Sigmoid colon (tissue), 7 donors: ENCODE results near the gene DNER. TPM values are rescaled to one million over a fixed set of nuclear protein-coding genes. Genes with fewer than 3 reads are reported as not detected.

Experiments used
- DNase-seq: peaks from one replicate; pipeline ENCODE4 v3.0.0-alpha.2; 2019
- H3K27ac ChIP-seq, 4 donors: fragments of 200-600 bp; sonication (generic); one replicate each; pipeline ENCODE4 v1.5.1; 2016 to 2019; ENCODE audit warnings: mild to moderate bottlenecking in 1 of 4
- H3K27me3 ChIP-seq, 3 donors: fragments of 200-600 bp; sonication (generic); one replicate each; pipeline ENCODE4 v1.5.1; 2019; ENCODE audit warnings: mild to moderate bottlenecking in 1 of 3
- H3K36me3 ChIP-seq, 4 donors: fragments of 200-600 bp; sonication (generic); one replicate each; pipeline ENCODE4 v1.5.1; 2016 to 2019
- H3K4me1 ChIP-seq, 4 donors: fragments of 200-600 bp; sonication (generic); one replicate each; pipeline ENCODE4 v1.5.1; 2017 to 2019
- H3K4me3 ChIP-seq, 4 donors: fragments of 200-600 bp; sonication (generic); one replicate each; pipeline ENCODE4 v1.5.1; 2017 to 2019; ENCODE audit warnings: mild to moderate bottlenecking in 2 of 4, moderate library complexity in 1 of 4
- H3K9me3 ChIP-seq, 4 donors: fragments of 200-600 bp in 3 of 4; sonication (generic) in 3 of 4; one replicate each; pipeline versions ENCODE4 v1.5.1 to v1.6.1; 2013 to 2019
- EP300 ChIP-seq, 4 donors: sonication (generic); formaldehyde crosslinking; IDR thresholded peaks; one replicate each; pipeline ENCODE4 v1.6.1; 2017; ENCODE audit warnings: antibody characterized with exemption in 4 of 4
- POLR2A ChIP-seq, 2 donors: fragments of 450-650 bp; IDR thresholded peaks; one replicate each; pipeline ENCODE4 v1.6.1; 2016; ENCODE audit warnings: antibody characterized with exemption in 2 of 2, mild to moderate bottlenecking in 2 of 2, moderate library complexity in 2 of 2
- POLR2AphosphoS5 ChIP-seq, 4 donors: sonication (generic); formaldehyde crosslinking; IDR thresholded peaks; one replicate each; pipeline ENCODE4 v1.6.1; 2017; ENCODE audit warnings: antibody characterized with exemption in 4 of 4
- WGBS, 2 donors: extraction: QIAGEN DNeasy Blood & Tissue Kit; methylation state at CpG; one replicate each; pipeline ENCODE4 v1.1.7; 2013; 5-methylcytosine and 5-hydroxymethylcytosine counted together
- intact Hi-C: fragments of 100-400 bp; cut with DNase I; formaldehyde crosslinking; loops from one replicate; pipeline ENCODE4 v1.15.1; 2023
- polyA plus RNA-seq, 3 donors: library from polyadenylated mRNA; stranded (reverse); fragments of 200-250 nt; gene quantifications; one replicate each; pipeline ENCODE4 v1.2.3, GENCODE V29; 2013
- total RNA-seq, 4 donors: library from RNA; depleted of rRNA; stranded (reverse); fragments of >200 nt; gene quantifications; one replicate each; pipeline ENCODE4 v1.1.0, GENCODE V29; 2016
- TF ChIP-seq, protein P1 (sequence below), 4 experiments: fragments of 450-650 bp in 3 of 4; fragments of 200-600 bp in 1 of 4; IDR thresholded peaks; one replicate each; pipeline ENCODE4 v1.5.1; 2016 to 2019; ENCODE audit warnings: antibody characterized with exemption in 4 of 4, mild to moderate bottlenecking in 3 of 4, moderate library complexity in 2 of 4
- donor health status: healthy with polysubstance abuse.
- donor health status: Bipolar disorder and iron deficiency.
- donor health status: healthy.

The DNER gene
- total and polyA plus RNA-seq, 7 donors = 2.7 to 17.7 (median 9.9) TPM; not detected in 1

- H3K36me3 ChIP-seq = no peaks in the 10 kb centered on the region
- no peak for DNase-seq
- H3K4me3 ChIP-seq = no peak overlapping the region
- intact Hi-C loops = no loop called here
- no peak for TF ChIP-seq EP300 (IDR thresholded peaks at IDR 0.05)
- no peak for TF ChIP-seq POLR2AphosphoS5 (IDR thresholded peaks at IDR 0.05)
- TF ChIP-seq POLR2A (IDR thresholded peaks at IDR 0.05) = no peak
- TF ChIP-seq, protein P1, sequence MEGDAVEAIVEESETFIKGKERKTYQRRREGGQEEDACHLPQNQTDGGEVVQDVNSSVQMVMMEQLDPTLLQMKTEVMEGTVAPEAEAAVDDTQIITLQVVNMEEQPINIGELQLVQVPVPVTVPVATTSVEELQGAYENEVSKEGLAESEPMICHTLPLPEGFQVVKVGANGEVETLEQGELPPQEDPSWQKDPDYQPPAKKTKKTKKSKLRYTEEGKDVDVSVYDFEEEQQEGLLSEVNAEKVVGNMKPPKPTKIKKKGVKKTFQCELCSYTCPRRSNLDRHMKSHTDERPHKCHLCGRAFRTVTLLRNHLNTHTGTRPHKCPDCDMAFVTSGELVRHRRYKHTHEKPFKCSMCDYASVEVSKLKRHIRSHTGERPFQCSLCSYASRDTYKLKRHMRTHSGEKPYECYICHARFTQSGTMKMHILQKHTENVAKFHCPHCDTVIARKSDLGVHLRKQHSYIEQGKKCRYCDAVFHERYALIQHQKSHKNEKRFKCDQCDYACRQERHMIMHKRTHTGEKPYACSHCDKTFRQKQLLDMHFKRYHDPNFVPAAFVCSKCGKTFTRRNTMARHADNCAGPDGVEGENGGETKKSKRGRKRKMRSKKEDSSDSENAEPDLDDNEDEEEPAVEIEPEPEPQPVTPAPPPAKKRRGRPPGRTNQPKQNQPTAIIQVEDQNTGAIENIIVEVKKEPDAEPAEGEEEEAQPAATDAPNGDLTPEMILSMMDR (IDR thresholded peaks at IDR 0.05) = no peak
- no peak overlapping the region for H3K27ac ChIP-seq
- WGBS, 2 donors = 77 to 86% methylated on average over 6 of the region's 6 CpGs
- no peaks in the 10 kb centered on the region for H3K27me3 ChIP-seq
- H3K4me1 ChIP-seq = no peaks in the 10 kb centered on the region
- no peaks in the 10 kb centered on the region for H3K9me3 ChIP-seq
Observed at GRCh38 chr2:229733611-229734245, 19.4 kb upstream of the DNER start.

DNA sequence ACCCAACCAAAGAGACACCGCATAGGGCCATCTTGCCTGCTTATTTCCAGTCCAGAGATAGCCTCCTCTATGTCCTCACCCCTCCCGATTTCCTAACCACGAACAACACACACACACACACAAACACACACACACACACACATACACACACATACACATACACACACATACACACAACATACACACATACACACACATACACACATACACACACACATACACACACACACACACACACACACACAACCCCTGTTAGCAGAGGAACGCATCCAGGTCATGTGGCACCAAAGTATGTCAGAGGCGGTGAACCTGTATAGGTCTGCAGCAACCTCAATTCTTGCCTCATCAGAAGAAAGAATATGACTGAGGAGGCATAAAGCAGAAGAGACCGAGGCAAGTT is 18.5 kb upstream of the DNER start:
- no peak overlapping the region for H3K4me3 ChIP-seq
- no peak overlapping the region for H3K27ac ChIP-seq
- H3K4me1 ChIP-seq = no peaks in the 10 kb centered on the region
- DNase-seq = no peak
- no peaks in the 10 kb centered on the region for H3K27me3 ChIP-seq
- intact Hi-C loops = no loop called here
- no peaks in the 10 kb centered on the region for H3K36me3 ChIP-seq
- WGBS, 2 donors = 92 to 94% methylated on average over 6 of the region's 6 CpGs
- no peak for TF ChIP-seq POLR2AphosphoS5 (IDR thresholded peaks at IDR 0.05)
- no peaks in the 10 kb centered on the region for H3K9me3 ChIP-seq

DNA sequence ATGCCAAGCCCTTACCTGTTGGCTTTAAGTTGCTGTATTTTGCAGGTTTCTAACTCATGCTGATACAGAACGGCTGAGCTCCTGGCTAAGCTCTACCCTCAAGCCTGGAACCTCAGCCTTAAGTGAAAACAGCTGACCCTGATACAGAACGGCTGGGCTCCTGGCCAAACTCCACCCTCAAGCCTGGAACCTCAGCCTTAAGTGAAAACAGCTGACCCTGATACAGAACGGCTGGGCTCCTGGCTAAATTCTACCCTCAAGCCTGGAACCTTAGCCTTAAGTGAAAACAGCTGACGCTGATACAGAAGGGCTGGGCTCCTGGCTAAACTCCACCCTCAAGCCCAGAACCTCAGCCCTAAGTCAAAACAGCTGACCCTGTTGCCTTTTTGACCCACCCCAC is 17.6 kb upstream of the DNER start:
- 41 to 56% methylated on average over 4 of the region's 4 CpGs for WGBS, 2 donors
- Histone ChIP-seq H3K27ac (no peak overlapping the region), H3K4me1 (no peaks in the 10 kb centered on the region), H3K27me3 (no peaks in the 10 kb centered on the region), H3K36me3 (no peaks in the 10 kb centered on the region), H3K4me3 (no peak overlapping the region), H3K9me3 (no peaks in the 10 kb centered on the region)
- TF ChIP-seq POLR2A (IDR thresholded peaks at IDR 0.05) (no peak), EP300 (IDR thresholded peaks at IDR 0.05) (no peak), POLR2AphosphoS5 (IDR thresholded peaks at IDR 0.05) (no peak)
- TF ChIP-seq, protein P1 (IDR thresholded peaks at IDR 0.05) = no peak
- no peak for DNase-seq
- intact Hi-C loops = no loop called here

DNA sequence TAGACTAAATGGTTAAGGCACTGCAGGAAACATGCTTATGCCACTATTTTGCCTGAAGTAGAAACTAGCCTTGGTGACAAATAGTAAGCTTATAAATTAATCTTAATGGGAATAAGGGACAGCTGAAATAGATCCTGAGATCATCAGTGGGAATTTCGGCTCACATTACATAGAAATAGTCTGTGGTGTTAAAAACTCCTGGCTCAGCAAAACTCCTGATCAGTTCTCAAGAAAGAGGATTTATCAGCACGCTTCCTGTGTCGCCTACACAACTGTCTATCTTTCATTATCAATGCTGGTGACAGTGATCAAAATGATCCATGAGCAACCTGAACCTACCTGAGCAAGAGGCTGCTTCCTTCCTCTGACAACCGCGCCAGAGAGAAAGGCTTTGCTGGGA is 17.0 kb upstream of the DNER start:
- Histone ChIP-seq H3K36me3 (no peaks in the 10 kb centered on the region), H3K4me1 (no peaks in the 10 kb centered on the region)
- 91 to 94% methylated on average over 5 of the region's 5 CpGs for WGBS, 2 donors

GRCh38 chr2:229728370-229728769 is 14.0 kb upstream of the DNER start:
- intact Hi-C loops = no loop called here
- DNase-seq = no peak
- H3K36me3 ChIP-seq = no peaks in the 10 kb centered on the region
- H3K4me3 ChIP-seq = no peak overlapping the region
- no peak overlapping the region for H3K27ac ChIP-seq
- H3K9me3 ChIP-seq = no peaks in the 10 kb centered on the region
- TF ChIP-seq POLR2A (IDR thresholded peaks at IDR 0.05) (no peak), EP300 (IDR thresholded peaks at IDR 0.05) (no peak), POLR2AphosphoS5 (IDR thresholded peaks at IDR 0.05) (no peak)
- TF ChIP-seq, protein P1 (IDR thresholded peaks at IDR 0.05) = no peak
- no peaks in the 10 kb centered on the region for H3K27me3 ChIP-seq
- no peaks in the 10 kb centered on the region for H3K4me1 ChIP-seq

More for the DNA sequence above, 17.0 kb upstream of the DNER start:
- intact Hi-C loops = no loop called here
- Histone ChIP-seq H3K4me3 (no peak overlapping the region), H3K9me3 (no peaks in the 10 kb centered on the region), H3K27ac (no peak overlapping the region), H3K27me3 (no peaks in the 10 kb centered on the region)
- TF ChIP-seq POLR2AphosphoS5 (IDR thresholded peaks at IDR 0.05) = no peak
- no peak for TF ChIP-seq POLR2A (IDR thresholded peaks at IDR 0.05)
- no peak for TF ChIP-seq EP300 (IDR thresholded peaks at IDR 0.05)
- TF ChIP-seq, protein P1 (IDR thresholded peaks at IDR 0.05) = no peak
- no peak for DNase-seq
